Pons (tissue), 1 donor: ENCODE measurements around the gene DNAAF1.
"Not testable (repeated sequence)": the region's sequence is repeated elsewhere in the genome, so short reads cannot be mapped to it uniquely, and the experiment has no call there.

Source experiments
- DNase-seq: peaks from one replicate; pipeline ENCODE4 v3.0.0-alpha.2; 2016; ENCODE audit warnings: low spot score

The DNAAF1 gene

DNA sequence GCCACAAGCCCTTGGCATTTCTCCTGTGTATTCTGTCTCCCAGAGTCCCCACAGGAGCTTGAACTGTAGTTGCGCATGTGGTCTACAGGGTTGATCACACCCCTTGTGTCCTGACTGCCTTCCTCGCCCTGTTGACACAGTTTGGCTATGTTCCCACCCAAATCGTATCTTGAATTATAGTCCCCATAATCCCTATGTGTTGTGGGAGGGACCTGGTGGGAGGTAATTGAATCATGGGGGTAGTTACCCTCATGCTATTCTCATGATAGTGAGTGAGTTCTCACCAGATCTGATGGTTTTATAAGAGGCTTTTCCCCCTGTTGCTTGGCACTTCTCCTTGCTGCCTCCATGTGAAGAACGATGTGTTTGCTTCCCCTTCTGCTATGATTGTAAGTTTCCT is 67.0 kb downstream of the DNAAF1 start:
- no peak for DNase-seq

DNA sequence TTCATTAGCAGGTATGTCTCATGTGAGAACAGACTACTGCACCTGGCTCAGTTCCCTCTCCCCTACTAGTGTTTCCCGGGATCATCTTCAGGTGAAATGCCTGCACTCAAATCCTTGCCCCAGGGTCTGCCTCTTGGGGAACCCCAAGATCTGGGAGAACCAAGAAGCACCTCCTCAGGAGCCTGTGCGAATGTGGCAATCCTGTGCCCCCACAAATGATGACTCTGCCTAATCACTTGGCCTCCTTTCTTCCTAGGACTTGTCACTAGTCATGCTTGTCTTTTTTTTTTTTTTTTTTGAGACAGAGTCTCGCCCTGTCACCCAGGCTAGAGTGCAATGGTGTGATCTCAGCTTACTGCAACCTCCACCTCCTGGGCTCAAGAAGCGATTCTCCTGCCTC is 67.5 kb downstream of the DNAAF1 start:
- DNase-seq: no peak

DNA sequence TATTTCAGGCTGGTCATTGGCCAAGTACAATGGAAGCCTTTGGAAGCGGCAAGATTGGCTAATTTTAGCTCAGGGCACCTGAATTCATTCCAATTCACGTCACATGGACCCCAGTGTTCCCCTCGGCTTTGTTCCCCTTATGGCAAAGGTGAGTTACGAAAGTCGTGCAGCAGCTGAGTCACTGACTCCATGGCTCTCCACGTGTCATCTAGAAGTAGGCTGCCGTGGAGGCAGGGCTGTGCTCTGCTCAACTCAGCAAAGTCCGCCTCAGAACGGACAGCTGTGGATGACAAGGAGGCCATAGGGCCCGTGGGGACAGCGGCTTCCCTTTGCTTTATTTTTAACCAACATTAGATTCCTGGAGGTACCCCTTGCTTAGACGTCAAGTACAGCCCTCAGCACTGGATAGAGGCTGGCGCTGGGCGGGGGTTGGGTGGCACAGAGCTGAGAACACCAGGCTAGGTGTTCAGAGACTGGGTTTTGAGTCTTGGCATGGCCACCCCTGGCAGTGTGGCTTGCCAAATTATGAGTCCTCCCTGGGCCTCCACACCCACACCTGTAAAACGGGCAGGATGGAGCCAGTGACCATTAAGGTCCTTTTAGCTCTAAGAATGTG is 69.5 kb downstream of the DNAAF1 start:
- no peak for DNase-seq

DNA sequence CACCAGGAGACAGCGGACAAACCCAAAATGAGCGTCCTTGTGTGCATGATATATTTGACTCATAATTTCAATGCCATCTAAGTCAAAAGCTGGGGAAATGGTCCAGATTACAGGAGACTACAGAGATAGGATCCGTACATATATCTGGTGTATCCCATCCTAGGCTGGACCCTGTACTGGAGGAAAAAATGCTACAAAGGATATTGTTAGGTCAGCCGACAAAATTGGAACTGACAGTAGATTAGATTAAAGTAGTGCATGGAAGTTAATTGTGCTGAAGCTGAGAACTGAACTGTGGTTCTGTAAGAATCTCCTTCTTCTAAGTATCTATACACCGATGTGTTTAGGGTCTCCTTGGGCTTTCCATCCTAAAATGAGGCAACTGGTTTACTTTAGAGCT is 70.4 kb downstream of the DNAAF1 start:
- no peak for DNase-seq

DNA sequence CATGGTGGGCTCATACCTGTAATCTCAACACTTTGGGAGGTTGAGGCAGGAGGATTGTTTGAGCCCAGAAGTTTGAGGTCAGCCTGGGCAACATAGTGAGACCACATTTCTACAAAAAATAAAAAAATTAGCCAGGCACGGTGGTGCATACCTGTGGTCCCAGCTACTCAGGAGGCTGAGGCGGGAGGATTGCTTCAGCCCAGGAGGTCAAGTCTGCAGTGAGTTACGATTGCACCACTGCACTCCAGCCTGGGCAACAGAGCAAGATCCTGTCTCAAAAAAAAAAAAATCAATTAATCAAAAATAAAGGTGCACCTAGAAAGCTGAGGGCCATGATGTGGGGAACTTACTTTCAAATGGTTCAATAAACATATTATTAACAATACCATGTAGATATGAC is 71.0 kb downstream of the DNAAF1 start:
- not testable (repeated sequence) for DNase-seq

DNA sequence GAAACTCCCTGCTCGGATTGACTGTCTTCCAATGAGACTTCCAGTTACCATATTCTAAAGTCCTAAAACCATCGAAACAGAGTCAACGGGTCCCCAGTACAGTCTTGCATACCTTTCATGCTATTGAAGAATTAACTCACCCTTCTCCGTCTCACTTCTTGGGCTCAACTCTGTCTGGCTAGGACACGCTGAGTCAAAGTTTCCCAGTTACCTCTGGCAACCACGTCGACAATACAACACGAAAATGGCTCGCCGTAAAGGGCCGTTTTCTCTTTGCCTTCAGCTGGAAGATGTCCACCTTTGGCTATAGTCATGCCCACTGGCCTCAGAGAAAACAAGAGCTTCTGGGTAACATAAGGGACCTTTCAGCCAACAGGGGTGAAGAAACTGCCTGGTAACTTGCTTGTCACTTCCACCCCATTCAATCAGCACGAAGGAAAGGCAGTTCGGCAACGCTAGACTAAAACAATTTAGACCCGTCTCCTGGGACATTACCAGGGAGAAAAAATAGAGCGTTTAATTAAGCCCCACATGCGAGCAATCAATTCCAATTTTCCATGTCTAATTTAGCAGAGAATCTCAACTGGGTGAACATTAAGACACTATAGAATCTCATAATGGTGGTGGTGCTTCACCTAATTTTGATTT is 73.2 kb downstream of the DNAAF1 start:
- DNase-seq: no peak

DNA sequence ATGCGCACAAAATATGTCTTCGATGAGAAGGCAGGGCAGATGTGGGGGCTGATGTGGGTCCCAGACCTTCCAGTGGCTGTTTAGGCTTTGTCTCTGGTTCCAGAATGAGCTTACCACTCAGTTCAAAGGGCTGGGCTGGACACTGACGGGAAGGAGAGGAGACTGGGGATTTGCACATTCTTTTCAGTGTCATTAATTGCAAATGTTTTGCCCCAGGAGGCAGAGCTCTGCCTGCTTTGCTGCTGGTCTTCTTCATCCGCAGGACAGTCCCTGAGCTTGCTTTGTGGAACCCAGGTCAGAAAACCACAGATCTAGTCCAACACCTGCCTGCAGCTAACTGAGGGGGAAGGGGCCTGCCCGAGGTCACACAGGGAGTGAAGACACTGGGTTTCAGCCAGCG is 73.8 kb downstream of the DNAAF1 start:
- DNase-seq: no peak

DNA sequence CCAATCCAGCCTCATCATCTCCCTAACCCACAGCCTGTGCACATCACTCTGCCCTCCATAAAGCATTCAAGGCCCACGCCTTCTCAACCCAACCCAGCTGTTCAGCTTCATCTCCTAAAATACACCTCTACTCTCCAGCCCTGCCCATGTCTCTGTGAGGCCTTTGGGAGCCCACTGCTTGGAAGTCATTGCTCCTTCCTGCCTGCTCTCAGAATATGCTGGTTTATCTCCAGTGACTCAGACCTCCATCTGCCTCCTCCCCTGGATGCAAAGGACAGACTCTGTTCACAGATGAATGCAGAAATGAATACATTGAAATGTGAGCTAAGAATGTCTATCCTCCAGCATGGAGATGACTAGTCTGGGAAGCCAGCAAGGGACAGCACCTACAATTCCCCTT is 75.7 kb downstream of the DNAAF1 start:
- no peak for DNase-seq

DNA sequence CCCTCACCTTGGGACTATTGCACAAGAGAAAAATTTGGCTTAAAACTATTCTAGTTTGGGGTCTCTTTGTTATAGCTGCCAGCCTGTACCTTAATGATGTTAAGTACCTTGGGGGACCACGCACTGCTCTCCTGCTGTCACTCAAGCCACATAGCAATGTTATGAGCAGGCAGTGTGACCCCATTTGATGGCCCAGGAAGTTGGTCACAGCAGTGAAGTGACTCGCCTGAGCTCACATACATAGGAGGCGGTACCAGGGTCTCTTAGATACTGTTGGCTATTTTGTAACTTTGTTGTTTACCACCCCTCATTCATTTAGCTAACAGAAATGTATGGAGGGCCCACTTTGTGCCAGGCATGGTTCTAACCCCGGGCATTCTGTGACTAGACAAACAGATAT is 78.3 kb downstream of the DNAAF1 start:
- no peak for DNase-seq

DNA sequence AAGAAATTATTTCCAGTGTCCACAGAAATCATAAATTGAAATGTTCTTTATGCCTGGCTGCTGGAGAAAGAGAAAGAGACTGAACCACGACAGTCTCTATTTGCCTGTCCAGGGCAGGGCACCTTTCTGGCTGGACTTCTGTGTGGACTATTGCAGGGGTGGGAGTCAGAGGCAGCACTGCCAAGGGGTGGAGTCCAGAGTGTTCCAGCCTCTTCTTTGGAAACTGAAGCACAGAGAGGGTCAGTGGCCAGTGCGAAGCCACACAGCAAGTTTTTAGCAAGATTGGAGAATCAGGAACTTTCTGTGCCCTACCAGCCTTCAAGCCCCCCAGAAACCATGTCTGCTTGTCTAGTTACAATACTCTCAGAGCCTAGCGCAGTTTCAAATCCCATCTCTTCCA is 79.4 kb downstream of the DNAAF1 start:
- DNase-seq: no peak

DNA sequence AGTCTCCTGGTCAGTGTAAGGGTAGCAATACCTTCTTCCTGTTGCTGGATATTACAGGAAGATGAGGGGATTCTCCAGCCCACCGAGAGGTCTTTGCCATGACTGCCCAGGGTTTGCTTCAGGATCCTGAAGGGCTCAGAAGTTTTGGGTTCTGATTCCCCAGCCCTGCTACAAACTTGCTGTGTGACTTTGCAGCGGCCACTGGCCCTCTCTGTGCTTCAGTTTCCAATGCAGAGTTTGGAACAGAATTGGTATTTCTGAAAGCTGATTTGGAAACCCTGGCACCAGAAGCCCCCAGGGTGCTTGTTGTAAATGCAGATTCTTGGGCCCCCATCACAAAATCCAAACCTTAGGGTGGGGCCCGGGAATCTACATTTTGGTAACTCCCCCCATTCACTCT is 80.0 kb downstream of the DNAAF1 start:
- no peak for DNase-seq

DNA sequence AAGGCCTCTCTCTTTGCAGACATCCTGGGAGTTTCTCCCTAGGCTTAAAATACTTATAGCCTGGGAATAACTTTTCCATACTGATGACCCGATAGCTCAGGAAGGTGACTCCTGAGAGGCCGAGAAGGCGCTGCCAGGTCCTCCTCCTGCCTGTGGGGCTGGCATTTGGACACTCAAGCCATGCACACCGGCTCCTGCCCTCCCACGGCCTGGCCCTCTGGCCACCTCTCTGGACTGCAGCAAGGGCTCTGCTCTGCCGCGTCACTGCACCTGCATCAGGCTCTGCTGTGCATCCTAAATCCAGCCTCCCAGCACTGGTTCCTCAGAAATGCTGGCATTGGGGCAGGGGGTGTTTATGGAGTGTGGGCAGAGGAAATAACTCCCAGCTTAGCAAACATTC is 80.5 kb downstream of the DNAAF1 start:
- DNase-seq: no peak

DNA sequence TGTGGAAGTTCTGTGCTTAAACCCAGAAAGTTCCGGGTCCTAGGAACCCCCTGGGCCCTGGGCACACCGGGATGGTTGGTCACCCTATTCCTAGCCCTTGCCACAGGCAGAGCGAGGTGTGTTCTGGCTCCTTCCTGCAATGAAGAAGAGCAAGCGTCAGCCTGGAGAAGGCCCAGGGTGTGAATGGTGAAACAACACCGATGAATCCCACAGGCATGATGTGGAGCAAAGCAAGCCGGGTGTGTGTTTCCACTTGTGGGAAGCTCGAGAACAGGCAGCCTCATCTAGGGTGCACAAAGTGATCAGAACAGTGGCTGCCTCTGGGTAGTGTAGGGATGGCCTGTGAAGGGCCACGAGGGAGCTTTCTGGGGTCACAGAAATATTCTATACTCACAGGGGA is 80.9 kb downstream of the DNAAF1 start:
- DNase-seq: no peak
